ENCODE results near the gene CDH8. TPM values are rescaled to one million over a fixed set of nuclear protein-coding genes. Genes with fewer than 3 reads are reported as not detected.
"Not testable (repeated sequence)": the region's sequence is repeated elsewhere in the genome, so short reads cannot be mapped to it uniquely, and the experiment has no call there.

The CDH8 gene
- total RNA-seq, 2 experiments from 2014 or later: not detected

GRCh38 chr16:61923629-61924028 lies 112.6 kb downstream of the CDH8 start:
- CTCF ChIA-PET (ENCODE audit: unreplicated experiment): no interaction called here
- H4K20me1 ChIP-seq (ENCODE audit: insufficient read depth, low read length): no peaks in the 10 kb centered on the region

DNA sequence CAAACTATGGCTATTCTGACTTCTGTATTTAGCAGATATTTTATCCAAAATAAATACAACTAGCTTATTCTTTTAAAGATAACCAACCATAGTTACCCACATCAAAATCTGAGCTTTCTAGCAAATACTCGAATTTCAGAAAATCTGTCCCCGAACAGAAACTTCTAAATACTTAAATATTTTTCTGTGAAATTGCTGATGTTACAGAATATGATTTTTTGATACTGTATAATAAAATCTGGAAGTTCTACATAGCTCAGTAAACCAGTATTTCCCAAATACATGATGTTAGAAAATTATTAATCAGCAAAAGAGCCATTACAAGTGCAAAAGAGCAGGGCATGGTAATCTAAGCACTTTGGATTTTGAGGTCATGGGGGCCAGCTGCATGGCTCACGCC lies 114.9 kb downstream of the CDH8 start:
- Histone ChIP-seq H3K9me2 (ENCODE audit: insufficient read depth, low read length) (no peaks in the 10 kb centered on the region), H3K4me3 (ENCODE audit: low read depth, low read length, poor library complexity, severe bottlenecking) (no peak overlapping the region), H4K20me1 (ENCODE audit: insufficient read depth, low read length) (no peaks in the 10 kb centered on the region), H3K4me2 (ENCODE audit: low read length) (no peak overlapping the region), H3K36me3 (ENCODE audit: insufficient read depth, low read length) (no peaks in the 10 kb centered on the region), H2AFZ (ENCODE audit: low read length) (no peak overlapping the region), H3K79me2 (ENCODE audit: insufficient read depth, low read depth, low read length) (no peaks in the 10 kb centered on the region), H3K4me1 (ENCODE audit: insufficient read depth, low read length, poor library complexity, severe bottlenecking) (no peaks in the 10 kb centered on the region), H3K9me3 (ENCODE audit: low read length) (no peaks in the 10 kb centered on the region), H3K27ac (ENCODE audit: low read depth, low read length, poor library complexity, severe bottlenecking) (no peak overlapping the region)
- DNase-seq (ENCODE audit: low spot score): no peak
- TF ChIP-seq CTCF (conservative IDR thresholded peaks at IDR 0.05; ENCODE audit: low read length) (no peak), EZH2phosphoT487 (IDR thresholded peaks at IDR 0.05; ENCODE audit: borderline replicate concordance, low read depth, low read length) (no peak)
- intact Hi-C loops (cut with micrococcal nuclease; ENCODE audit: unreplicated experiment): no loop called here
- ChIA-PET CTCF (ENCODE audit: unreplicated experiment) (no interaction called here), POLR2A (interaction anchor here (0.7 kb wide), 1 partner anchor 11 kb away, joined by 3 read pairs; no protein-coding TSS in a partner anchor)
- BruUV-seq (replicated peaks): no TSS peak

More at GRCh38 chr16:61923629-61924028, 112.6 kb downstream of the CDH8 start:
- DNase-seq (ENCODE audit: low spot score): no peak
- no peaks in the 10 kb centered on the region for H3K9me2 ChIP-seq (ENCODE audit: insufficient read depth, low read length)
- H3K4me1 ChIP-seq (ENCODE audit: insufficient read depth, low read length, poor library complexity, severe bottlenecking): no peaks in the 10 kb centered on the region
- intact Hi-C loops (cut with micrococcal nuclease; ENCODE audit: unreplicated experiment): no loop called here
- POLR2A ChIA-PET: no interaction called here
- no TSS peak for BruUV-seq (replicated peaks)
- no peaks in the 10 kb centered on the region for H3K79me2 ChIP-seq (ENCODE audit: insufficient read depth, low read depth, low read length)
- H3K4me2 ChIP-seq (ENCODE audit: low read length): no peak overlapping the region
- no peaks in the 10 kb centered on the region for H3K36me3 ChIP-seq (ENCODE audit: insufficient read depth, low read length)
- no peak overlapping the region for H2AFZ ChIP-seq (ENCODE audit: low read length)
- H3K27ac ChIP-seq (ENCODE audit: low read depth, low read length, poor library complexity, severe bottlenecking): no peak overlapping the region
- TF ChIP-seq EZH2phosphoT487 (IDR thresholded peaks at IDR 0.05; ENCODE audit: borderline replicate concordance, low read depth, low read length) (no peak), CTCF (conservative IDR thresholded peaks at IDR 0.05; ENCODE audit: low read length) (no peak)
- no peak overlapping the region for H3K4me3 ChIP-seq (ENCODE audit: low read depth, low read length, poor library complexity, severe bottlenecking)
- H3K9me3 ChIP-seq (ENCODE audit: low read length): no peaks in the 10 kb centered on the region

GRCh38 chr16:61917865-61918826 lies 118.1 kb downstream of the CDH8 start:
- H3K36me3 ChIP-seq (ENCODE audit: insufficient read depth, low read length); H3K27ac ChIP-seq (ENCODE audit: low read depth, low read length, poor library complexity, severe bottlenecking); H4K20me1 ChIP-seq (ENCODE audit: insufficient read depth, low read length); H3K4me1 ChIP-seq (ENCODE audit: insufficient read depth, low read length, poor library complexity, severe bottlenecking); DNase-seq (ENCODE audit: low spot score); H3K9me3 ChIP-seq (ENCODE audit: low read length); H3K79me2 ChIP-seq (ENCODE audit: insufficient read depth, low read depth, low read length); POLR2A ChIA-PET; H2AFZ ChIP-seq (ENCODE audit: low read length); H3K4me2 ChIP-seq (ENCODE audit: low read length); H3K9me2 ChIP-seq (ENCODE audit: insufficient read depth, low read length); H3K4me3 ChIP-seq (ENCODE audit: low read depth, low read length, poor library complexity, severe bottlenecking); intact Hi-C loops (cut with micrococcal nuclease; ENCODE audit: unreplicated experiment); CTCF ChIA-PET (ENCODE audit: unreplicated experiment); BruUV-seq (replicated peaks): not testable (repeated sequence)
